ENCODE results near the gene NOX1.
A peak's percentile ranks its signal among the peaks of the same experiment; 100 is the strongest.

The NOX1 gene

DNA sequence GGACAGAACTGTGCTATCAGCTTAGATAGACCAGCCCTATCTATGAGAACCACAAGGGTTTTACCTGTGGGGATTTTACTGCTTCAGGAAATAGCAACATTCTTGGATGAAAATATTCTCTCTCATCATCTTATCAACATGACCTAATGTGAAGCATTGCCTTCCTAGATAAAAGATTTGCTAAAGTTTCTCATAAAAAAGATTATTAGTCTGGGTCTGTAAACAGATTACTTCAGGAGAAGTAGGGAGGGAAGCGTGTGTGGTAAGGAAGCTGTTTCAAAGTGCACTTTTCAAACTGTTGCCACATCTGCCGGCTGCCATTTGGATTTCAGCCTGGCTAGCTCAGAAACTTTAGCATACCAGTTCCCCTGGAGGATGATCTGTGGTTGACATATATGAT, at the start of gene NOX1:
TSS of gene NOX1 (minus strand) at position 35 of the 400 bp plus-strand sequence. CDS start 220 bp downstream, outside the sequence.
- DNase-seq: no peak

DNA sequence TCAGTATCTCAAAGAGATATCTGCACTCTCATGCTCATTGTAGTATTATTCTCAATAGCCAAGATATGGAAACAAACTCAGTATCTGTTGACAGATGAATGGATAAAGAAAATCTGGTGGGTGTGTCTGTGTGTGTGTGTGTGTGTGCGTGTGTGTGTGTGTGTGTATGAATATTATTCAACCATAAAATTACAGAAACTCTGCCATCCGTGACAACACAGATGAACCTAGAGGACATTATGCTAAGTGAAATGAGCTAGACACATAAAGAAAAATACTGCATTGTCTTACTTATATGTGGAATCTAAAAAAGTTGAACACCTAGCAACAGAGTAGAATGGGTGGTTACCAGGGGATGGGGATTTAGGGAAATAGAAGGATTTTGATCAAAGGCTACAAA, 41.4 kb upstream of the NOX1 start:
- no peak for DNase-seq

DNA sequence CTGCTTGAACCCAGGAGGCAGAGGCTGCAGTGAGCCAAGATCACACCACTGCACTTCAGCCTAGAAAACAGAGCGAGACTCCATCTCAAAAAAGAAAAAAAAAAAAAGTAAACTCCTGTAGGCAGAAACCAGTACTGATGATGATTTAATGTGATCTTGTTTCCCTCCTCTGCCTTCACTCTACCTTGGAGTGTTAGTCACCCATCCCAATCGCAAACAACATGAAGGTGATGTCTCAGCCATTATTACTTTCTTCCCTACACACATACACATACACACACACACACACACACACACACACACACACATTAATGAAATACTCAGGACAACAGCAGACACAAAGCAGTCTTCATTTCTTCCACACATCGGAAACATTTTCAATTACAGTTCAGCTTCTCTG, 39.0 kb upstream of the NOX1 start:
- no peak for DNase-seq

GRCh38 chrX:100911731-100912130, 37.6 kb upstream of the NOX1 start:
- no peak for DNase-seq

DNA sequence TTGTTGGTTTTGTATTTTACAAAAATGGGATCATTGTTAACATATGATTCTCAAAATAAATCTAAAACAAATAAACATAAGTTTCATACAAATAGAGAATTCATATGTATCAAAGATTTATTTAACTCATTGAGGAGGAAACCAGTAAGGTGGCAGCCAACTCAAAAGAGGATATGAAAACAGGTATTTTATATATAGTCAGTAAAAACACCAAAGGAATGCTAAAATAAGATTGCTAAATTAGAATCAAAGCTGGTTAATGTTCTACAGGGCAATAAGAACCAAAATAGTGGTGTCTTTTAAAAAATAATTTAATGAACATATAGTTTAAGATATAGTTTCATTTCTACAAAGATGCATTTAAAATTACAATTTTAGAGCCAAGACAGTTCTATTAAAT, 31.5 kb upstream of the NOX1 start:
- DNase-seq: no peak

DNA sequence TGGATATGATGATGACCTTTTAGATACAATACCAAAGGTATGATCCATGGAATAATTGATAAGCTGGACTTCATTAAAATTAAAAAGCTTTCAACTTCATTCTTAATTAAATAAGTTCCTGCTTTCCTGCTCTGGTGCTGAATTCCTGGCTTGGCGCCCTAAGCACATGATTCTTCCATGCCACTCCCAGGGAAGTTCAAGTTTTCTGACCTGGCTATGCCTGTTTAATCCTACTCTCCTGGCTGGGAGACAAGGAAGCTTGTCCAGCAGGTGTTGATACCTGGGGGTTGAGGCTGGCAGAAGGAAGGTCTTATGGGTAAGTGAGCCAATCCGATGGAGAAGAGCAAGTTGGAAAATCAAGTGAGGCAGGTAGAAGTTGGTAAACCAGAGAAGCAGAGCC, 30.3 kb upstream of the NOX1 start:
- DNase-seq: no peak

GRCh38 chrX:100895365-100896075, 21.4 kb upstream of the NOX1 start:
- DNase-seq: peak; percentile 3

DNA sequence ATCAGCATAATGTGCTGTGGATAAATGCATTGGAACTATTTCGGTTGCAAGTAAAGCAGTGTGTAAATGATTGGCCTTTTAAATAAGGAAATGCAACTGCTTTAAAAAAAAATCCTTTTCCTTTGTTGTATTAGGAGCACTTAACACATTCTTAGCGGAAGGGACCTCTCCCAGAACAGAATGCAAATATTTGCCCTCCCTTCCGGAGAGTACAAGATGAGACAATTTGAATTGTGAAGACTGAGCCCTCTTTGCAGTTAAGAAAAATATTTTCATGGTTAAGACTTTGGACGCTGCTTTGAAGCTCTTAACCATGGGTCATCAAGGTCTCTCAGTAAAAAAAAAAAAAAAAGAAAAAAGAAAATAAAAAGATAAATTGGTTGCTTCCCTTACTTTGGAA, 9.5 kb upstream of the NOX1 start:
- no peak for DNase-seq

DNA sequence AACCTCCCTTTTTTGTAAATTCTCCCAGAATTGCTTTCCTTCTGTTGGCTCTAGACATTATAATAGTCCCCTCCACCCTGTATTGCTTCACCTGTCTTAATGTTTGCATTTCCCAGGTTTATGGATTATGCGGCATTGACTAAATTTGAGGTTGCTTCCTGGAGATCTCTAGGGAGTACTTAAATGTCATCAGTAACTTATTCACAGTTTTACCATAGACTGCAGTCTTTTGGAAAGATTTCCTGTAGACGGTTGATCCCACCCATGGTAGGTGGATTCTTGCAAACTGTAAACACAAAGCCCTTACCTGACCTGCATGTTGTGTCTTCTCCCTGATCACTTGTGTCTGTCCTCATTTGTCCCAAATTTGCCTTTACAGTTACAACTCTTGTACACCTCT, 6.2 kb upstream of the NOX1 start:
- no peak for DNase-seq

- DNase-seq: no peak
Observed at GRCh38 chrX:100871594-100872560, 2.3 kb downstream of the NOX1 start.

DNA sequence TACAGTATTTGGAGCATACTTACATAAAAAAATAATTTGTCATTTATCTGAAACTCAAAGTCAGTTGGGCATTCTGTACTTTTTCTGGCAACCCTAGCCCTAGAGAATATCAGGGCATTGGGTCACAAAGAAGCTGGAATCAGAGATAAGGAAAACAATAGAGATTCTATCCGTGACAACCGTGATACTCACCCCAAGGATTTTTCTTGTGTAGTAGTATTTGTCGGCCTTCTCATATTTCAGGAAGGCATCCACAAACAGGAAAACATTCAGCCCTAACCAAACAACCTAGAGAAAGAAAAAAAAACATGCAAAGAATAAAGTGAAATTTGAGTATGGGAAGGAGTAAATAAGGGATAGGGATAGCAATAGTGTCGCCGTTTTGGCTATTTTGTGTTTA, 3.6 kb downstream of the NOX1 start:
- no peak for DNase-seq

DNA sequence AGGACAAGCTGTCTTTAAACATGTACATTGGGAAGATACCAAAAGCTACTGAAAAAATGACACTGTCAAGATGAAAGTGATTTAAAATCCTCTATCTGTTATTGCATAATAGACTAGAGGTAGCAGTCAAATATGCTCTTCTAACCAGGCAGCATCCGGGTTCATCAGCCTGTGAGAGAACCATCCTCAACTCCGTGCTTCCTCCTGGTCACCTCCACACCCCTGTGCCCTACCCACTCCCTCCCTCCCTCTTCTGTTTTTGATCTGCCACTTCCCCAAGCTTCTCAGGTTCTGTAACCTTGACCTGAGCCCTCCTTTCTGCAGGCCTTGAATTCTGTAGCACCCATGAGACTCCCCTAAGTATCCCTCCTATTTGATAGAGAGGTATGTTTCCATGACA, 5.9 kb downstream of the NOX1 start:
- no peak for DNase-seq

GRCh38 chrX:100864657-100865391, 9.3 kb downstream of the NOX1 start:
- no peak for DNase-seq

DNA sequence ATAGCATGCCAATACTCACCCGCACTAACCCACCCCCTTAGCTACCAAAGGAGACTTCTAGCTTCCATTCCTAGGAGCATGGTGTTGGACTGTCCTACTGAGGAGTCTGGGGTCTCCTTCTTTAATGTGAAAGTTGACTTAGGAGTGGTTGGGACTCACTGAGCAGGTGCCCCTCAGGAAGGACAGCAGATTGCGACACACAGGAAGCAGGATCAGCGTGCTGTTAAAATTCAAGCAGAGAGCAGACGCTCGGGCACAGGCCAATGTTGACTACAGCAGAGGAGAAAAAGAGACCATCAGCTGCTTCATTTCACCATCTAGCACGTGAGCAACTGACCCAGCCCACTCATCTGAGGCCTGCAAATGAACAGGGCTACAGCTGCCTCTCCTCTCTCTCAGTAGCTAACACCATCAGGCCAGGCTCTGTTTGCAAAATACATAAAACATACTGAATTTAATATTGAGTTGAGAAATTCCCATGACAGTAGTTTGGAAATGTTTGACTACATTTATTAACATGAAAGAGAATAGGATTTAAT, 10.8 kb downstream of the NOX1 start:
- DNase-seq: no peak

DNA sequence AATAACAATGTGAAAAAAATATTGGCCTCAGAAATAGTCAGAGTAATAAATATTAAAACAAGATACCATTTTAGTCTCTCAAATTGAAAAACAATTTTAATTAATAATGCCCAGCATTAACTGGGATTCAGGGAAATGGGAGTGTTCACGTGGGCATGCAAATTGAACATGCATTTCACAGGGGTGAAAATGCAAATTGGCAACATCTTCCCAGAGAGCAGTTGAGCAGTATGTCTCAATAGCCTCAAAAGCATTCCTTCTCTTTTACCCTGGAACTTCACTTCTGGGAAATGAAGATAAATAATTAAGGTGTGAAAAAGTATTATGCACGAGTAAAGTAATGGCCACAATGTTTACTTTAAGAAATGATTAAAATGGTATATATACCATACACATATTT, 21.3 kb downstream of the NOX1 start:
- DNase-seq: no peak

- DNase-seq: no peak
Observed at GRCh38 chrX:100850317-100850716, 23.8 kb downstream of the NOX1 start.

DNA sequence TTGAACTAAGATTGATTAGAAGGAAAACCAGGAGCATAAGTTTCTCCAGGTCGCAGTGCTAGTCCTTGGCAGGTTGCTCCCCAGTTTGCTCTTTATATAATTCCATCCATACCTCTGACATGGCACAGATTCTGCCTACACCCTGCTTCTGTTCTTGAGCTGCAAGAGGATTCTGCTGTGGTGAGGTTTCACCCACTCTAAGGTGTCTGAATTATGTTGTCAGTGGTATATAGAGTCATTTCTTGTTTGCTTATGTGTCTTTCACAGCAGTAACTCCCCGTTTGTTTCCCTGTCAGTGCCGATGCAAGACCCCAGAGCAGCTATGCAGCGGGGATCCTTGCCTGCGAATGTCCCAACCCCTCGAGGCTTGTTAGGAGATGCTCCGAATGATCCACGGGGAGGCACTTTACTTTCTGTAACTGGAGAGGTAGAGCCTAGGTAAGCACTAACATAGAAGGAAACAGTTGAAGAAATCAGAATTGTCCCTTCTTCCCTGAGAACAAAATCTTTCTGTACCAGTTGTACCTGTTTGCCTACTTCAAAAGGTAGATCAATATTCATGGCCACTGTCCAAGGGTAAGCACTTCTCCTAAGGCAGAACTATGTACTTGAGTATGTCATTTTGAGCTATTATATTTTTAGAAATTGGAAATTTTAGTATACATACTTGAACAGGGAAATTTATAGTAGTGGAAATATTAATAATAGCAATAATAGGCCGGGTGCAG, 42.8 kb downstream of the NOX1 start:
- DNase-seq: no peak

DNA sequence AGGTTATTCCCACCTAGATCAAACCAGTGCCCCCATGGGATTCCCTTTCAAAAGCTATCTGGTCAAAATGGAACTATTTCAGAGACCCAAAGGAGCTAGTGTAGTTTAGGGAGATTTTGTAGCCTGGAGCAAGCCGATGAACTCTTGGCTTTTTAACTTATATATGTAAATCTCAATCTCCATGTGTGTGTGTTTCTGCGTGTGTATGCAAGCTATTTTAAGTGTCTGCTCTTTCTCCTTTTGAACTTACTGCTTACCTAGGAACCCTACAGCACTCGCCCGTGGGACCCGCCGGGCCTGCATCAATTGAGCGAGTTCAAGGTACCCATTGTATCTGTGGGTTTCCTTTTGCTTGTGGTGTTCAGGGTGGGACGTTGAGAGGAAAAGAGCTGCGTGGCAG, 43.6 kb downstream of the NOX1 start:
- DNase-seq: peak; percentile 14

GRCh38 chrX:100830143-100830542, 44.0 kb downstream of the NOX1 start:
- DNase-seq: no peak

DNA sequence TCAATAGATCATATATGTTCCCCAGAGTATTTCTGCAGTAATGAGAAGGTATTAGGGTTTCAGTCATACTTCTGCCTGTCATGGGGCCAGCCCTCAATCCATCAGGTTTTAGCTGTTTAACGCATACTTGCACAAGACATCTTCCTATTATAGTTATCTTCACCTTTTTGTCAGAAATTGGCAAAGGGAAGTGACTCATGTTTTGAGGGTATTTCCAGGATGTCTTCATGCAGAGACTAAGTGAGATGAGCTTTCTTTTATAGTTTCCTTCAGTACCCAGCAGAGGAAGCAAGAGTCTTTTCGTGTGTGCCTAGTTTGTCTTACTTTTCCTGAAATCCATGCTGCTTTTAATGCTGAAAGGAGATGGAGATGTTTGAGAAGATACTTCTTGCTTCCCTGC, 44.4 kb downstream of the NOX1 start:
- peak; percentile 60 for DNase-seq

DNA sequence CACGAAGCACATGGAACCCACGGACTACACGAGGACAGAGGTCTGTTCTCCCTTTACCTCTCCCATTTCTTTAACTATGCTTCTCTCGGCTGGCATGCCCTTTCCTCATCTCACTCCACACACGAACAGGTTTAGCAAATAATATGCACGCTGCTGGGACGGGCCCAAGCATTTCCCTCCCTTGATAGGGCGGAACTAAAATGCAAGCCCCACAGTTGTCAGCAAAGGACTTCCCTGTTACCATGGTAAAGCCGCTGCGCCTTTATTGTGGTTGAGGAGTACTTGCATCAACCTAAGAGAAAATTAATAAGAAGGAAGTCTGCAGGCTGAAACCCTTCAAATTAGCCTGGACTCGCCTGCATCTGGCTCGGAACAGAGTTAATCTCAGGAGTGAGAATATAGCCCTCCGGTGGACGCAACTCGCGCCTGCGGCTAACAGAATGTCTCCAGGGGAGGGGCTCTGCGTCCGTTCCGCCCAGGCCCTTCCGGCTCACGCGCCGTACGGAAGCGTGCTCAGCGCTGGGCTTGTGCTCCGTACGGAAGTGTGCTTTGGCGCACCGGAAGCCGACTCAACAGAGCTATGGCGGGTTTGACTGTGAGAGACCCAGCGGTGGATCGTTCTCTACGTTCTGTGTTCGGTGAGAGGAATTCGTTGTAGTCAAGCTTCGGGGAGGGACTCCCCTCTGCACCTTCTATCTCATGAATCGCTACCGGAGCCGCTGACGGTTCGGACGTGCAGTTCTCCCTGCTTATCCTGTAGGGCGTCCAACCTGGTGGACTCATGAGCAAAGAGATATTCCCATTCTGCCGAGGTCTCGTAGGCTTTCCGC, 54.1 kb downstream of the NOX1 start, which contains the start of gene CSTF2:
TSS of gene CSTF2 (plus strand) at position 555 of the 830 bp plus-strand sequence. CDS start at position 581, 26 bp downstream.
- DNase-seq: peak; percentile 82

DNA sequence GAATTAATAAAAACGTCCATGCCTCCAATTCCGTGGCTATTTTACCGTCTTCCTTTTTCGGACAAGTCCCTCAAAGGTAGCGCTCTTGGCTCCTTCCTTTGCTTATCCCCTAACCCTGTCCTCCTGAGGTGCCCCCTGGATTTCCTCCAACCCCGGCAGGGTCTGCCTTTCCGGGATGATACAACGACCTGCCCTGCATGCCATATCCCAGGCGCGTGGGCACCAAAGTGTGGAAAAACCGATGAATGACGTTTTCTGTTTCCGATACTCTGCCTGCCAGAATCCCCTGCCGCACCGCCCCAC, 54.7 kb downstream of the NOX1 start:
- no peak for DNase-seq

Data from CD4-positive, alpha-beta T cell treated with Interleukin-17A for 1 hour (primary cell).